K562 (cell line): ENCODE results near the gene TSC22D2. TPM values are rescaled to one million over a fixed set of nuclear protein-coding genes. Genes with fewer than 3 reads are reported as not detected.

Experiments used
- ILK ChIP-seq: fragments of 450-650 bp; IDR thresholded peaks from 2 replicates; pipeline ENCODE4 v1.6.1; 2016; ENCODE audit warnings: missing genetic modification characterization, low read depth, mild to moderate bottlenecking, missing compliant biosample characterization, moderate library complexity, borderline replicate concordance
- ZBTB12 ChIP-seq: fragments of 250-450 bp; sonication (Bioruptor Pico); IDR thresholded peaks from 2 replicates; pipeline ENCODE4 v1.4.0; 2020
- ZBTB40 ChIP-seq, 2 experiments: fragments of 450-650 bp in 1 of 2; sonication (generic) in 1 of 2; formaldehyde crosslinking in 1 of 2; IDR thresholded peaks; 2 replicates each; pipeline versions ENCODE4 v1.7.1 to v1.9.0; 2016 to 2022; ENCODE audit warnings: inconsistent platforms in 1 of 2, mild to moderate bottlenecking in 1 of 2, missing genetic modification reagents in 1 of 2
- polyA plus RNA-seq, 8 experiments: library from polyadenylated mRNA; depleted of rRNA in 4 of 8; stranded (reverse) in 5 of 8; unstranded in 3 of 8; fragments of >200 nt; fragmentation: Nextera tagmentation in 2 of 8; fragmentation: Illumina TruSeq in 1 of 8; extraction: Ambion mirVana in 2 of 8; extraction: Trizol in 1 of 8; gene quantifications; 2 replicates each; pipeline versions ENCODE4 v1.2.1 to v1.2.3, GENCODE V29; 2011 to 2014; ENCODE audit warnings: inconsistent platforms in 1 of 8, missing spikeins in 1 of 8
- total RNA-seq, 7 experiments: library from RNA; depleted of rRNA in 6 of 7; stranded (reverse); fragments of >200 nt in 6 of 7; fragmentation: Illumina TruSeq in 2 of 7; extraction: Trizol in 2 of 7; gene quantifications; 2 replicates each; pipeline versions ENCODE4 v1.2.1 to v1.2.3, GENCODE V29; 2011 to 2021; ENCODE audit warnings: low replicate concordance in 1 of 7

The TSC22D2 gene
- total and polyA plus RNA-seq, 9 of the 15 experiments (the other 6 are each of a cell fraction or from before 2014, with no cell fraction given) = 5.5 to 44.0 (median 19.3) TPM

GRCh38 chr3:150509780-150510179, 101.7 kb downstream of the TSC22D2 start (continued):
- no peak for TF ChIP-seq ZBTB40 (IDR thresholded peaks at IDR 0.05)
- no peak for TF ChIP-seq ZBTB40 (CRISPR knock-in tag; IDR thresholded peaks at IDR 0.05)
- no peak for TF ChIP-seq ZBTB12 (CRISPR knock-in tag)
- no peak for TF ChIP-seq ILK (tag)
